SHP77 treated with DMSO at 0.1 percent for 48 hours (cell line): ENCODE measurements around the gene RAB10.

Experiments
- DNase-seq: peaks from one replicate; lab custom pipeline; 2025; lab: John Stamatoyannopoulos, UW

The RAB10 gene

GRCh38 chr2:26179446-26179913 lies 145.6 kb downstream of the RAB10 start:
- DNase-seq, result no peak

GRCh38 chr2:26182441-26182840 lies 148.6 kb downstream of the RAB10 start:
- no peak for DNase-seq

DNA sequence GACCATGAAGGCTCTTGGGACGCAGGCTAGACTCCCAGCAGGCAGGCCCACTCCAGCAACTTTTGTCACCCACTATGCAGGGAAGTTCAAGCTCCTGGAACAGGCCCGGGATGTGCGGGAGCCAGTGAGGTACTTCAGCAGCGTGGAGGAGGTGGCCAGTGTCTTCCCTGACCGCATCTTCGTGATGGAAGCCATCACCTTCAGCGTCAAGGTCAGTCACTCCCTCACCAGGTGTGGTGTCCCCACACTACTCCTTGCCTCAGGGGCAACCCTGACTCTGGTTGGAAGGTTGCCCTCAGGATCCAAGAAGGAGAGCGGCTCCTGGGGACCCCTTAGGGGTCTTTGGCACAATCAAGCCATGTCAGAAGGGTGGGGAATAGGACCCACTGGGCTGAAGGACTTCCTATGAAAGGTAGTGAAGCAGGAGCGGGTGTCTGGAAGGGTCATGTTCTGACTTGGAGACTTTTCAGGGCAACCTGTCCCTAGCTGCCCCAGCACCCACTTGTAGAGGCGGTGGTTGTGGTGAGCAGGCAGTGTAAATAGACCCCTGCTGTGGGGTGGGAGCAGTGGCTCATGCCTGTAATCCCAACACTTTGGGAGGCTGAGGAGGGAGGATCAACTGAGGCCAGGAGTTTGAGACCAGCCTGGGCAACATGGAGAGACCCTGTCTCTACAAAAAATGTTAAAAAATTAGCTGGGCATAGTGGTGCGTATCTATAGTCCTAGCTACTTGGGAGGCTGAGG lies 149.2 kb downstream of the RAB10 start:
- DNase-seq, result no peak

- DNase-seq, result no peak
These were observed 150.2 kb downstream of the RAB10 start for GRCh38 chr2:26184121-26184520.

- DNase-seq, result no peak
These were observed 150.8 kb downstream of the RAB10 start for GRCh38 chr2:26184555-26185303.

DNA sequence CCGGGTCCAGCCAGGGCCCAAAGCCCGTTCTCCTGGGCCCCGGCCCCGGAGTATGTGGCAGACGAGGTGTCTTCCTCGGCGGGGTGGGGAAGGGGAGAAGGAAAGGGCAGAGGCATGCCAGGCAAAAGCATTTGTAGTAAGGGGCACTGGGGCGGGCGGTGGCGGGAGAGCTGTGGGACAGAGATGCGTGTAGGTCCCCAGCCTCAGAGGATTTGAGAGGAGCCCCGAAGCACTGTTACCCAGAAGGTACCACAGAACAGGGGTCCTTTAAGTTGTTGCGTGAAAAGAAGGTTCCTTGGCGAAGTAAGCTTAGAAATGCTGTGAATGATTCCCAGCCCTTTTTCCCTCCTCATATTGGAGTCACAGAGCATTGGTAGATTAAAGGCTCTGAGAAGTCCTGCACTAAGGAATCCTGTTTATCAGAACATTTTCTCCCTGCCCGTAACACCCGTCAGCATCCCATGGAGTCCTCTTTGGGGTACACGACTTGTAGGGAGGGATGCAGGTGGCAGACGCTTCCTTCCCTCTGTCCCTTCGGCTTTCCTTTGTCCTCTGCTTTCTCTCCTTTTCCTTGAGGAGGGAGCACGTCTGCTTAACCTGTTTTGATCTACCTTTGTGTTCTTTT lies 151.5 kb downstream of the RAB10 start:
- DNase-seq, result no peak

GRCh38 chr2:26185954-26186770 lies 152.3 kb downstream of the RAB10 start:
- DNase-seq, result no peak
